K562 (cell line): ENCODE measurements around the gene GLCCI1. TPM values are rescaled to one million over a fixed set of nuclear protein-coding genes. Genes with fewer than 3 reads are reported as not detected.

Experiments
- ATAC-seq: fragments of 200-7000 bp; cut with Tn5 transposase; 3 replicates; pipeline ENCODE4 v1.9.1; 2020; ENCODE audit warnings: moderate library complexity
- BruUV-seq: library from RNA; stranded (reverse); fragments of 400-500 nt; replicated peaks from 2 replicates; lab custom pipeline; 2021; lab: Mats Ljungman, UMichigan
- CTCF ChIA-PET: fragments of 300-600 bp; formaldehyde crosslinking; extraction: SDS; loops from one replicate; lab custom pipeline; 2021; ENCODE audit warnings: low intra/inter-chr PET ratio; lab: Yijun Ruan, JAX
- POLR2A ChIA-PET: fragments of 300-600, 350-650 bp; sonication (Branson Sonifier 250); formaldehyde crosslinking; extraction: SDS; loops from one replicate; lab custom pipeline; 2021; ENCODE audit warnings: antibody characterized with exemption, inconsistent platforms; lab: Yijun Ruan, JAX
- DNase-seq, 4 experiments: peaks; one replicate each; pipeline versions ENCODE4 v3.0.0 to v3.0.0-alpha.2; 2011 to 2018; ENCODE audit warnings: low spot score in 3 of 4, mixed read lengths in 3 of 4; ENCODE audit errors: extremely low read depth in 1 of 4
- FAIRE-seq: peaks from 2 replicates; lab custom pipeline; 2011; peaks lifted over from hg19 to GRCh38; lab: Jason Lieb, UNC
- H2AFZ ChIP-seq: 2 replicates; pipeline ENCODE4 v1.6.0; 2011; ENCODE audit warnings: low read depth, low read length, control low read depth, inconsistent platforms
- H3K27ac ChIP-seq: fragments of 200-600 bp; 3 replicates; pipeline ENCODE4 v1.8.0; 2011; ENCODE audit warnings: low read depth, mild to moderate bottlenecking, control low read depth, inconsistent platforms, low read length, moderate library complexity, mixed read lengths; ENCODE audit errors: extremely low read depth
- H3K27me3 ChIP-seq, 2 experiments: fragments of 300-600 bp in 1 of 2; 2 replicates in 1 of 2; 3 replicates in 1 of 2; pipeline versions ENCODE4 v1.6.0 to v1.8.0; 2011; ENCODE audit warnings: inconsistent platforms in 2 of 2, low read length in 2 of 2, mild to moderate bottlenecking in 1 of 2, mixed read lengths in 1 of 2, moderate library complexity in 1 of 2; ENCODE audit not compliant: control insufficient read depth in 2 of 2, insufficient read depth in 2 of 2
- H3K36me3 ChIP-seq: fragments of 300-600 bp; 3 replicates; pipeline ENCODE4 v1.8.0; 2011; ENCODE audit warnings: mild to moderate bottlenecking, low read length, inconsistent platforms; ENCODE audit not compliant: control insufficient read depth, insufficient read depth
- H3K4me1 ChIP-seq, 2 experiments: fragments of 200-600 bp in 1 of 2; replicated peaks in 1 of 2; 2 replicates in 1 of 2; 3 replicates in 1 of 2; pipeline versions ENCODE4 v1.5.1 to v1.8.0; 2011; ENCODE audit warnings: inconsistent platforms in 2 of 2, low read length in 2 of 2, mild to moderate bottlenecking in 1 of 2, mixed read lengths in 1 of 2, moderate library complexity in 1 of 2; ENCODE audit not compliant: control insufficient read depth in 2 of 2, insufficient read depth in 2 of 2
- H3K4me2 ChIP-seq: 2 replicates; pipeline ENCODE4 v1.6.1; 2011; ENCODE audit warnings: low read length, control low read depth, inconsistent platforms, mixed read lengths; ENCODE audit not compliant: insufficient read depth
- H3K4me3 ChIP-seq: fragments of 200-600 bp; sonication (generic), shearing (Covaris generic); 2 replicates; pipeline ENCODE4 v1.5.1; 2016; ENCODE audit warnings: control low read depth, inconsistent platforms
- H3K79me2 ChIP-seq: fragments of 200-600 bp; 3 replicates; pipeline ENCODE4 v1.8.0; 2011; ENCODE audit warnings: low read length, inconsistent platforms; ENCODE audit not compliant: control insufficient read depth, insufficient read depth
- H3K9ac ChIP-seq, 2 experiments: 2 replicates each; pipeline versions ENCODE4 v1.6.0 to v1.6.1; 2011; ENCODE audit warnings: low read depth in 2 of 2, low read length in 2 of 2, control low read depth in 1 of 2, inconsistent platforms in 1 of 2, mild to moderate bottlenecking in 1 of 2, mixed read lengths in 1 of 2; ENCODE audit not compliant: insufficient read depth in 1 of 2
- H3K9me1 ChIP-seq: one replicate; pipeline ENCODE4 v1.6.0; 2011; ENCODE audit warnings: inconsistent platforms, mild to moderate bottlenecking, low read length, moderate library complexity; ENCODE audit not compliant: control insufficient read depth, insufficient read depth
- H3K9me3 ChIP-seq: replicated peaks from 2 replicates; pipeline ENCODE4 v1.5.1; 2011; ENCODE audit warnings: low read depth, low read length, inconsistent platforms; ENCODE audit not compliant: control insufficient read depth, insufficient read depth
- H4K20me1 ChIP-seq: replicated peaks from 2 replicates; pipeline ENCODE4 v1.6.1; 2011; ENCODE audit warnings: low read length, inconsistent platforms, mixed read lengths; ENCODE audit not compliant: control insufficient read depth, insufficient read depth
- CBX5 ChIP-seq: IDR thresholded peaks from 2 replicates; pipeline ENCODE4 v1.6.1; 2014; ENCODE audit warnings: low read depth, borderline replicate concordance
- COPS2 ChIP-seq: fragments of 450-650 bp; conservative IDR thresholded peaks from 2 replicates; pipeline ENCODE4 v1.6.1; 2016; ENCODE audit warnings: mild to moderate bottlenecking, moderate library complexity
- EP300 ChIP-seq: IDR thresholded peaks from 2 replicates; pipeline ENCODE4 v1.6.1; 2012; ENCODE audit warnings: low read length, improper control_type of control experiment
- HDAC1 ChIP-seq, 2 experiments: fragments of 450-650 bp; IDR thresholded peaks; 2 replicates each; pipeline ENCODE4 v1.6.1; 2016 to 2017; ENCODE audit warnings: inconsistent platforms in 1 of 2, mild to moderate bottlenecking in 1 of 2, moderate library complexity in 1 of 2
- IFI16 ChIP-seq: fragments of 250-450 bp; sonication (Bioruptor Pico); IDR thresholded peaks from 2 replicates; pipeline ENCODE4 v2.1.2; 2022; ENCODE audit warnings: mild to moderate bottlenecking, inconsistent platforms
- NFIX ChIP-seq: fragments of 250-450 bp; sonication (Bioruptor Pico); IDR thresholded peaks from 2 replicates; pipeline ENCODE4 v1.4.0; 2020; ENCODE audit warnings: low read depth, mild to moderate bottlenecking, moderate library complexity
- NUFIP1 ChIP-seq: fragments of 450-650 bp; IDR thresholded peaks from 2 replicates; pipeline ENCODE4 v1.6.1; 2018; ENCODE audit not compliant: partially characterized antibody
- SMARCA5 ChIP-seq: fragments of 450-650 bp; IDR thresholded peaks from 2 replicates; pipeline ENCODE4 v1.6.1; 2016
- ZKSCAN8 ChIP-seq: fragments of 200-800 bp; sonication (Bioruptor generic); IDR thresholded peaks from 2 replicates; pipeline ENCODE4 v1.6.1; 2016; ENCODE audit warnings: missing genetic modification characterization, missing compliant biosample characterization
- ZNF232 ChIP-seq: sonication (generic); formaldehyde crosslinking; IDR thresholded peaks from 2 replicates; pipeline ENCODE4 v1.8.0; 2022; ENCODE audit warnings: mild to moderate bottlenecking, missing genetic modification reagents
- ZNF830 ChIP-seq: fragments of 250-450 bp; sonication (Bioruptor Pico); IDR thresholded peaks from 2 replicates; pipeline ENCODE4 v1.5.0; 2021; ENCODE audit warnings: mild to moderate bottlenecking
- WGBS: fragments of 100-300 bp; shearing (Covaris generic); methylation state at CpG from one replicate; pipeline ENCODE4 v1.1.6; 2016; ENCODE audit warnings: low coverage, mixed read lengths; ENCODE audit not compliant: insufficient coverage; ENCODE audit errors: missing lambda C conversion rate; 5-methylcytosine and 5-hydroxymethylcytosine counted together
- in situ Hi-C: fragments of 300-500 bp; cut with MboI; formaldehyde crosslinking; loops from 4 replicates; pipeline ENCODE4 v1.15.0; 2018; ENCODE audit warnings: inconsistent platforms, mixed read lengths
- intact Hi-C: fragments of 100-400 bp; cut with micrococcal nuclease; formaldehyde crosslinking; loops from 2 replicates; pipeline ENCODE4 v1.14.2; 2022
- polyA plus RNA-seq, 8 experiments: library from polyadenylated mRNA; depleted of rRNA in 4 of 8; stranded (reverse) in 5 of 8; unstranded in 3 of 8; fragments of >200 nt; fragmentation: Nextera tagmentation in 2 of 8; fragmentation: Illumina TruSeq in 1 of 8; extraction: Ambion mirVana in 2 of 8; extraction: Trizol in 1 of 8; gene quantifications; 2 replicates each; pipeline versions ENCODE4 v1.2.1 to v1.2.3, GENCODE V29; 2011 to 2014; ENCODE audit warnings: inconsistent platforms in 1 of 8, missing spikeins in 1 of 8
- total RNA-seq, 7 experiments: library from RNA; depleted of rRNA in 6 of 7; stranded (reverse); fragments of >200 nt in 6 of 7; fragmentation: Illumina TruSeq in 2 of 7; extraction: Trizol in 2 of 7; gene quantifications; 2 replicates each; pipeline versions ENCODE4 v1.2.1 to v1.2.3, GENCODE V29; 2011 to 2021; ENCODE audit warnings: low replicate concordance in 1 of 7
- TF ChIP-seq, protein P1 (sequence below): fragments of 450-650 bp; IDR thresholded peaks from 2 replicates; pipeline ENCODE4 v1.6.1; 2017; ENCODE audit warnings: antibody characterized with exemption, mild to moderate bottlenecking
- TF ChIP-seq, protein P2 (sequence below), 2 experiments: fragments of 450-650 bp; formaldehyde crosslinking in 1 of 2; IDR thresholded peaks; 2 replicates each; pipeline versions ENCODE4 v1.4.0 to v1.6.1; 2014 to 2020; ENCODE audit warnings: mild to moderate bottlenecking in 2 of 2, borderline replicate concordance in 1 of 2, low read depth in 1 of 2

The GLCCI1 gene
- total and polyA plus RNA-seq, 9 of the 15 experiments (the other 6 are each of a cell fraction or from before 2014, with no cell fraction given) = 2.7 to 11.9 (median 7.2) TPM

DNA sequence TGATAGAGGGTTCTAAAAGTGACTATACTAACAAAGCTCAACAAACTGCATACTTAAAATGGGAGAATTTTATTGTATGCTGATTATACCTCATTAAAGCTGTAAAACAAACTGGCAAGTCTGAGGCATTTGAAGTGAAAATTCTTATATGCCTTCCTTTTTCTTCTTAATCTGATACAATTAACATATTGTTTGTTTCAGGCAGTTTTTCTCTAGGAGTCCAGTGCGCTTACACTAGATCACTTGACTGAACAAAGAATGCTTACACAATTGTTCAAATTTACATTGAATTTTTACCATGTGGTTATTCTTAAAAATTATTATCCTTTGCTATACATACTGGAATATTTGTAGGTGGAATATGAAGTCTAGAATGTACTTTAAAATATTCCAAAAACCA, 89.0 kb downstream of the GLCCI1 start:
- intact Hi-C loops = no loop called here
- Histone ChIP-seq H3K4me3 (no peak overlapping the region), H3K9me3 (no peaks in the 10 kb centered on the region), H3K79me2 (no peaks in the 10 kb centered on the region), H4K20me1 (no peaks in the 10 kb centered on the region), H3K9me1 (no peaks in the 10 kb centered on the region), H3K4me1 (no peaks in the 10 kb centered on the region), H3K9ac (no peak overlapping the region), H3K4me2 (no peak overlapping the region), H3K27ac (no peak overlapping the region), H3K36me3 (peaks cover 8% of the 10 kb centered on the region; the same call in 1 of the 3 replicates), H3K27me3 (no peaks in the 10 kb centered on the region), H2AFZ (no peak overlapping the region)
- peak; percentile 15 for FAIRE-seq
- no peak for DNase-seq
- CTCF ChIA-PET = no interaction called here
- in situ Hi-C loops = no loop called here
- no peak for ATAC-seq
- WGBS = 80% methylated on average over 1 of the region's 1 CpG
- BruUV-seq = no TSS peak
- POLR2A ChIA-PET = no interaction called here
- no peak for TF ChIP-seq ZKSCAN8 (CRISPR knock-in tag)
- no peak for TF ChIP-seq EP300
- TF ChIP-seq, protein P1, sequence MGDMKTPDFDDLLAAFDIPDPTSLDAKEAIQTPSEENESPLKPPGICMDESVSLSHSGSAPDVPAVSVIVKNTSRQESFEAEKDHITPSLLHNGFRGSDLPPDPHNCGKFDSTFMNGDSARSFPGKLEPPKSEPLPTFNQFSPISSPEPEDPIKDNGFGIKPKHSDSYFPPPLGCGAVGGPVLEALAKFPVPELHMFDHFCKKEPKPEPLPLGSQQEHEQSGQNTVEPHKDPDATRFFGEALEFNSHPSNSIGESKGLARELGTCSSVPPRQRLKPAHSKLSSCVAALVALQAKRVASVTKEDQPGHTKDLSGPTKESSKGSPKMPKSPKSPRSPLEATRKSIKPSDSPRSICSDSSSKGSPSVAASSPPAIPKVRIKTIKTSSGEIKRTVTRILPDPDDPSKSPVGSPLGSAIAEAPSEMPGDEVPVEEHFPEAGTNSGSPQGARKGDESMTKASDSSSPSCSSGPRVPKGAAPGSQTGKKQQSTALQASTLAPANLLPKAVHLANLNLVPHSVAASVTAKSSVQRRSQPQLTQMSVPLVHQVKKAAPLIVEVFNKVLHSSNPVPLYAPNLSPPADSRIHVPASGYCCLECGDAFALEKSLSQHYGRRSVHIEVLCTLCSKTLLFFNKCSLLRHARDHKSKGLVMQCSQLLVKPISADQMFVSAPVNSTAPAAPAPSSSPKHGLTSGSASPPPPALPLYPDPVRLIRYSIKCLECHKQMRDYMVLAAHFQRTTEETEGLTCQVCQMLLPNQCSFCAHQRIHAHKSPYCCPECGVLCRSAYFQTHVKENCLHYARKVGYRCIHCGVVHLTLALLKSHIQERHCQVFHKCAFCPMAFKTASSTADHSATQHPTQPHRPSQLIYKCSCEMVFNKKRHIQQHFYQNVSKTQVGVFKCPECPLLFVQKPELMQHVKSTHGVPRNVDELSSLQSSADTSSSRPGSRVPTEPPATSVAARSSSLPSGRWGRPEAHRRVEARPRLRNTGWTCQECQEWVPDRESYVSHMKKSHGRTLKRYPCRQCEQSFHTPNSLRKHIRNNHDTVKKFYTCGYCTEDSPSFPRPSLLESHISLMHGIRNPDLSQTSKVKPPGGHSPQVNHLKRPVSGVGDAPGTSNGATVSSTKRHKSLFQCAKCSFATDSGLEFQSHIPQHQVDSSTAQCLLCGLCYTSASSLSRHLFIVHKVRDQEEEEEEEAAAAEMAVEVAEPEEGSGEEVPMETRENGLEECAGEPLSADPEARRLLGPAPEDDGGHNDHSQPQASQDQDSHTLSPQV = no peak
- TF ChIP-seq, protein P2, sequence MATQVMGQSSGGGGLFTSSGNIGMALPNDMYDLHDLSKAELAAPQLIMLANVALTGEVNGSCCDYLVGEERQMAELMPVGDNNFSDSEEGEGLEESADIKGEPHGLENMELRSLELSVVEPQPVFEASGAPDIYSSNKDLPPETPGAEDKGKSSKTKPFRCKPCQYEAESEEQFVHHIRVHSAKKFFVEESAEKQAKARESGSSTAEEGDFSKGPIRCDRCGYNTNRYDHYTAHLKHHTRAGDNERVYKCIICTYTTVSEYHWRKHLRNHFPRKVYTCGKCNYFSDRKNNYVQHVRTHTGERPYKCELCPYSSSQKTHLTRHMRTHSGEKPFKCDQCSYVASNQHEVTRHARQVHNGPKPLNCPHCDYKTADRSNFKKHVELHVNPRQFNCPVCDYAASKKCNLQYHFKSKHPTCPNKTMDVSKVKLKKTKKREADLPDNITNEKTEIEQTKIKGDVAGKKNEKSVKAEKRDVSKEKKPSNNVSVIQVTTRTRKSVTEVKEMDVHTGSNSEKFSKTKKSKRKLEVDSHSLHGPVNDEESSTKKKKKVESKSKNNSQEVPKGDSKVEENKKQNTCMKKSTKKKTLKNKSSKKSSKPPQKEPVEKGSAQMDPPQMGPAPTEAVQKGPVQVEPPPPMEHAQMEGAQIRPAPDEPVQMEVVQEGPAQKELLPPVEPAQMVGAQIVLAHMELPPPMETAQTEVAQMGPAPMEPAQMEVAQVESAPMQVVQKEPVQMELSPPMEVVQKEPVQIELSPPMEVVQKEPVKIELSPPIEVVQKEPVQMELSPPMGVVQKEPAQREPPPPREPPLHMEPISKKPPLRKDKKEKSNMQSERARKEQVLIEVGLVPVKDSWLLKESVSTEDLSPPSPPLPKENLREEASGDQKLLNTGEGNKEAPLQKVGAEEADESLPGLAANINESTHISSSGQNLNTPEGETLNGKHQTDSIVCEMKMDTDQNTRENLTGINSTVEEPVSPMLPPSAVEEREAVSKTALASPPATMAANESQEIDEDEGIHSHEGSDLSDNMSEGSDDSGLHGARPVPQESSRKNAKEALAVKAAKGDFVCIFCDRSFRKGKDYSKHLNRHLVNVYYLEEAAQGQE (IDR thresholded peaks at IDR 0.05; ENCODE audit: borderline replicate concordance) = no peak
- TF ChIP-seq, protein P2 (CRISPR knock-in tag; IDR thresholded peaks at IDR 0.05; ENCODE audit: low read depth) = no peak
- no peak for TF ChIP-seq HDAC1 (IDR thresholded peaks at IDR 0.05)
- TF ChIP-seq IFI16 (CRISPR knock-in tag) = no peak
- no peak for TF ChIP-seq ZNF830 (CRISPR knock-in tag)
- no peak for TF ChIP-seq SMARCA5
- no peak for TF ChIP-seq NUFIP1
- TF ChIP-seq COPS2 = no peak
- TF ChIP-seq ZNF232 = no peak
- TF ChIP-seq CBX5 = no peak
- no peak for TF ChIP-seq NFIX (CRISPR knock-in tag)
